GM13977 (cell line): ENCODE results near the gene DYNC2I2.
"Not testable (repeated sequence)": the region's sequence is repeated elsewhere in the genome, so short reads cannot be mapped to it uniquely, and the experiment has no call there.

ENCODE experiments used
- DNase-seq: peaks from one replicate; pipeline ENCODE4 v3.0.0; 2012; ENCODE audit warnings: low spot score
- CTCF ChIP-seq: IDR thresholded peaks from 2 replicates; pipeline ENCODE4 v1.5.1; 2012; ENCODE audit warnings: mild to moderate bottlenecking, control low read depth; ENCODE audit not compliant: insufficient read depth; ENCODE audit errors: extremely low read depth, missing control alignments
- in situ Hi-C: fragments of 300-500 bp; cut with MboI; formaldehyde crosslinking; loops from one replicate; pipeline ENCODE4 v1.12.0; 2022; ENCODE audit warnings: low sequenced_read_pairs, low pct_unique_long_range_greater_than_20kb, mixed read lengths, inconsistent platforms; ENCODE audit not compliant: unreplicated experiment

DYNC2I2 gene

DNA sequence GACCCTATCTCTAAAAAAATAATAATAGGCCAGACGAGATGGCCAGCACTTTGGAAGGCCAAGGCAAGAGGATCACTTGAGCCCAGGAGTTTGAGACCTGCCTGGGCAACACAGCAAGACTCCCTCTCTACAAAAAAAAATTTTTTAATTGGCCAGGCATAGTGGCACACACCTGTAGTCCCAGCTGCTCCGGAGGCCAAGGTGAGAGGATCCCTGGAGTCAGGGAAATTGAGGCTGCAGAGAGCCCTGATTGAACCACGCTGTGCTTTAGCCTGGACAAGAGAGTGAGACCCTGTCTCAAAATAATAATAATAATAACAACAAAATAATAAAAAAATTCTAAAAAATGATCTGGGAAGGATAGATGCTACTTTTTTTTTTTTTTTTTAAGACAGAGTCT is 1.1 kb upstream of the DYNC2I2 start:
- in situ Hi-C loops: no loop called here
- TF ChIP-seq CTCF: no peak
- no peak for DNase-seq

DNA sequence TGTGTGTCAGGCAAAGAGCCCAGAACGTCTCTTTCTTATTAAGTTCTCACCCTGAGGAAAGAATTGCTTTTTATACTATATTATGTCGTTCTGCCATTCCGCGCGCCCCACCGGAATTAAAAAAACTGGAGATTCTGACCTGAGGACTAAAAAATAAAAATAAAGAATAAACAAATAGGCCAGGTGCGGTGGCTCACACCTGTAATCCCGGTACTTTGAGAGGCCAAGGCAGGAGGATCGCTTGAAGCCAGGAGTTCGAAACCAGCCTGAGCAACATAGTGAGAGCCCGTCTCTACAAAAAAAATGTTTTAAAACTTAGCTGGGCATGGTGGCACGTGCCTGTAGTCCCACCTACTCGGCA is 677 bp upstream of the DYNC2I2 start:
- TF ChIP-seq CTCF: no peak
- DNase-seq: no peak
- in situ Hi-C loops: no loop called here

DNA sequence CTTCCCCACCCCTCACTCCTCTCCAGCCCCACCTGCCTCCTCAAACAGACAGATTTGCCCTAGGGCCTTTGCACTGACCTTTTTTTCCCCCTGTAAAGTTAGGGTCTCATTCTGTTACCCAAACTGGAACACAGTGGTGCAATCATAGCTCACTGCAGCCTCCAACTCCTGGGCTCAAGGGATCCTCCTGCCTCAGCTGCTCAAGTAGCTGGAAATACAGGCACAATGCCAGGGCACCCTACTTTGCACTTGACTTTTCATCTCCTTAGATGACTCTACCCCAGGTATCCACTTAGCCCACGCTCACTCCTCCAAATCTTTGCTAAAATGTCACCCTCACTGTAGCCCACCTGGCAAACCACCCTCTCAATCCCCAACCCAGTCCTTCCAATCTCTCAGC is 2.2 kb downstream of the DYNC2I2 start:
- no peak for DNase-seq
- TF ChIP-seq CTCF: no peak
- in situ Hi-C loops: no loop called here

DNA sequence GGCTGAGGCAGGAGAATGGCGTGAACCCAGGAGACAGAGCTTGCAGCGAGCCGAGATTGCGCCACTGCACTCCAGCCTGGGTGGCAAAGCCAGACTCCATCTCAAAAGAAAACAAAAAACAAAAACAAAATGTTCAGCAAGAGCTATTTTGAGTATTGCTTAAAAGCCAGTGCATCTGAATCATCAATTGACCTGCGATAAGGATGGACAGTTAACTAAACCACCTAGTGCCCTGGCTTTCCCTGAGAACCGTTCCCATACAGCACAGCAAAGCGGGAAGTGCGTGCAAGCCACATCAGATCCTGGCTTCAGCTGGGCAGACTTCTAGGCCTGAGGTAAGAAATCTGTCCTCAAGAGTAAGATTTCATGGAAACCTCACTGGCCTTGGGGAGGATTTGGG is 2.7 kb downstream of the DYNC2I2 start:
- in situ Hi-C loops: no loop called here
- no peak for TF ChIP-seq CTCF

GRCh38 chr9:128651798-128652197 is 4.8 kb downstream of the DYNC2I2 start:
- no peak for TF ChIP-seq CTCF
- in situ Hi-C loops: no loop called here
- no peak for DNase-seq

More for the DNA sequence above, 2.7 kb downstream of the DYNC2I2 start:
- DNase-seq: no peak

GRCh38 chr9:128648206-128648605 is 8.4 kb downstream of the DYNC2I2 start:
- TF ChIP-seq CTCF: peak; percentile 35
- in situ Hi-C loops, DNase-seq: not testable (repeated sequence)

DNA sequence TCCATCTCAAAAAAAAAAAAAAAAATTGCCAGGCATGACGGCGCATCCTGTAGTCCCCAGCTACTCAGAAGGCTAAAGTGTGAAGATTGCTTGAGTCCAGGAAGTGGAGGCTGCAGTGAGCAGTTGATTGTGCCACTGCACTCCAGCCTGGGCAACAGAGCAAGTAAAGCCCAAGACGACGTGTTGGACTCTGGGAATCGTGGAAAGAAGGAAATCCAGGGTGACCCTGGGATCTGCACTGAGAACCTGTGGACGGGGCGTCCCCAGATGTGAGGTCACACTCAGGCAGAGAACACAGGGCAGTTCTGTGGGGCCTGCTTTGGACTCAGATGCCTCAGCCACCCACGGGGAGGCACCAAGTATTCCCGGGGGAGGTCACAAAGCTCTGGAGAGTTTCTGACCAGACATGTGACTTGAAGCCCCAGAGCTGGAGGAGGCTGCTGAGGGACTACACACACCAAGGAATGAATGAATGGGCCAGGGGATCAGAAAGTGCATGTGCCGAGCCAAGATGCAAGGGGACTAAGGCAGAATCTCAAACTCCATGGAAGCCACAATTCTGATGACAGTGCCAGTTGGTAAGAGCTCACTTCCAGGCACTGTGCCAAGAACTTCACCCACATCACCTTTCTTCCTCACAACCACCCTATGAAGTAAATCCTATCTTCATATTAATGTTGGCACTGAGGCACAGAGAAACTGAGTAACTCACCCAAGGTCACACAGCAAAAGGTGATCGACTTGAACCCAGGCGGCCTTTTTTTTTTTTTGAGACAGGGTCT is 12.9 kb downstream of the DYNC2I2 start:
- in situ Hi-C loops: no loop called here
- DNase-seq: peak; percentile 71
- no peak for TF ChIP-seq CTCF
